COLO668 (cell line): ENCODE results near the gene ANKS1A.
"Not testable (repeated sequence)": the region's sequence is repeated elsewhere in the genome, so short reads cannot be mapped to it uniquely, and the experiment has no call there.

ENCODE experiments used
- DNase-seq: peaks from one replicate; lab custom pipeline; 2025; ENCODE audit not compliant: unreplicated experiment; lab: John Stamatoyannopoulos, UW

Gene ANKS1A

DNA sequence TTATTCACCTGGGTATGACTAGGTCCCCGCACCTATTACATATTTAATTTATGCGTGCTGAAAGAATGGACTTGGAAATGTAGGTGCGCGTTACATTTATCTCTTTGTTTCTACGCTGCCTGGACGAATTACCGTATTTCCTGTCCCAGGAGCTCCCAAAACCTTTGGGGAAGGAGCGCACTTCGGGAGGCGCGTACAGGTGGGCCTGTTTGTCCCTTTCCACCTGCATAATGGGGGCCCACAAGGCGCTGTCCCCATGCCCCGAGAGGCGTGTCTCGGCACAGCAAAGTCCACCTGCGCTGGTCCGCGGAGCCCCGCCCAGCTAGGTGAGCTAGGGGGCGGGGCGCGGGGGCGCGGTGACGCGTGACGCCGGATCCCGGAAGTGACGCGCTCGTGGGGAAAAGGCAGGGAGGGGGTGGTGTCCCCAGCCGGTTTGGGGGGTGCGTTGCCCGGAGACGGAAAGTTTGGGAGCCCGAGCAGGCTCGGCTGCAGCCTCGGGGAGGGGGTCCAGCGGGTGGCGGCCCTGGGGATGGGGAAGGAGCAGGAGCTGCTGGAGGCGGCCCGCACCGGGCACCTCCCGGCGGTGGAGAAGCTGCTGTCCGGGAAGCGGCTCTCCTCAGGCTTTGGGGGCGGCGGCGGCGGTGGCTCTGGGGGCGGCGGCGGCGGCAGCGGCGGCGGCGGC, at the start of gene ANKS1A:
ANKS1A (plus strand) TSS at position 382 of the 682 bp plus-strand sequence; CDS start at position 530, 148 bp downstream.
- DNase-seq: peak; percentile 87

DNA sequence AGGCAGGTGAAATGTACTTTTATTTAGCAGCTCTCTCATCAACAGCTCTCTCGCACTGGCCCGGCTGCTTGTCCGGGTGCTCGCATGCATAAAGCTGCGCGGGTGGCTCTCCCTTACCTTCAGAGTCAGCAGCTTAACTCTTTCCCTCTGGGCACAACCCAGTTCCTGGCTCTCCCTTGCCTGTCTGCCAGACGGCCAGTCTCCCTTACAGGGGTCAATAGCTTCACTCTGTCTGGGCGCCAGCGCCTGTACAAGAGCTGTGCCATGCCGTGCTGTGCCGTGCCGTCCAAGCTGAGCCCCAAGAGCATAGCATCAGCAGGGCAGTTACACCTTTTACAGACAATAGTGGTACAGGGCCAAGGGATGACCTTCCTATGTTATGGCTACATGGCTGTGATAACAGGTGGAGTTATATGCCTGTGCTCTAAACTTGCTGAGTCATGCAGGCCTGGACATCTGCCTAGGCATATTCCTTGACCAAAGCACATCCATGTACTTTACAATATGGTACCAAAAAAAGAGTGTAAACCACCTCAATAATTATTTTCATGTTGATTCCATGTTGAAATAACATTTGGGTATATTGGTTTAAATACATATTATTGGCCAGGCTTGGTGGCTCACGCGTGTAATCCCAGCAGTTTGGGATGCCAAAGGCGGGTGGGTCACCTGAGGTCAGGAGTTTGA, 49.2 kb upstream of the ANKS1A start:
- DNase-seq: no peak

GRCh38 chr6:34849066-34849465, 40.0 kb upstream of the ANKS1A start:
- DNase-seq: not testable (repeated sequence)

GRCh38 chr6:34851361-34851760, 37.7 kb upstream of the ANKS1A start:
- DNase-seq: no peak

DNA sequence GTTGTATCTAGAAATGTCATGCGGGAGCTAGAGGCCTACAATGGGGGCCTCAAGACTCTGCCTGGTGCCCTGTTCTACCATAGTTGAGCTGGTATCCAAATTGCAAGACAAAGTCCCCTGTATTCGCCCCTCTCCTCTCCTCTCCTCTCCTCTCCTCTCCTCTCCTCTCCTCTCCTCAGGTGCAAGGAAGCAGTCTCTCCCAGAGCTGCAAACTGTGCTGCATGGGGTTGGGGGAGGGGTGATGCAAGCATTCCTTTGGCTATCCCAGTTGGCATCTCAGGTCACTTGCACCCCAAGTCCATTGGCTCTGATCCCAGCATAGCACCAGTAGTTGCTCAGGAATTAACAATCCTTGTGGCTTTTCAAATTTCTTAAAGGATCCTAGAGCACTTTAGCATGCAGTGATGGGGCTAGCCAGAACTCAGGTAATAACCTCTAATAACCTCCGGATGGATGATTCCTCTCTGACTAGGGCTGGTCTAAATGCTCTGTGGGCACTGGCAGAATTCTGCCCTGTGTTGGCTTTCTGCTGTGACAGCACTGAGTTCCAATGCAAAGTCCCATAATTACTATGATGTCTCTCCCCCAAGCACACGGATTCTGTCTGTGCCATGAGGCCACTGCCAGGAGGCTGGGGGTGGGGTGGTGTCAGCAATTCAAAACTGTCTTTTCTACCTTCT, 36.5 kb upstream of the ANKS1A start:
- no peak for DNase-seq

GRCh38 chr6:34855463-34855862, 33.6 kb upstream of the ANKS1A start:
- no peak for DNase-seq

- DNase-seq: no peak
Measured at GRCh38 chr6:34858681-34859080, 30.4 kb upstream of the ANKS1A start.

GRCh38 chr6:34859951-34860350, 29.1 kb upstream of the ANKS1A start:
- no peak for DNase-seq

DNA sequence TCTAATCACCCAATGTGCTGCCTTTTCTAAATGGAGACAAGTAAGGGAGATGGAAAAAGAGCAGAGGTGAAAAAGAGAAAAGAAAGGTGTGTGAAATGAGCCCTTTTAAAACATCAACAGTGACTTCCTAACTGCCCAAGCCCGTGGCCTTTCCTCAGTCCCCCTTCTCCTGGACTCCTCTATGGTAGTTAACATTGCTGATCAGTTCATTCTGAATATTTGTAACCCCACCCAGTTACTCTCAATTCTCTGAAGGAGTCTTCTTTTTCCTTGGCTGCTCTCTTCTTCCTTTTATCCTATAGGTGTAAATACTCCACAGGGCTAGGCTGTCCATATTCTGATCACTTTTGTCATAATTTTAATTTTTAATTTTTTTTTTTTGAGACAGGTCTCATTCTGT, 28.3 kb upstream of the ANKS1A start:
- no peak for DNase-seq

DNA sequence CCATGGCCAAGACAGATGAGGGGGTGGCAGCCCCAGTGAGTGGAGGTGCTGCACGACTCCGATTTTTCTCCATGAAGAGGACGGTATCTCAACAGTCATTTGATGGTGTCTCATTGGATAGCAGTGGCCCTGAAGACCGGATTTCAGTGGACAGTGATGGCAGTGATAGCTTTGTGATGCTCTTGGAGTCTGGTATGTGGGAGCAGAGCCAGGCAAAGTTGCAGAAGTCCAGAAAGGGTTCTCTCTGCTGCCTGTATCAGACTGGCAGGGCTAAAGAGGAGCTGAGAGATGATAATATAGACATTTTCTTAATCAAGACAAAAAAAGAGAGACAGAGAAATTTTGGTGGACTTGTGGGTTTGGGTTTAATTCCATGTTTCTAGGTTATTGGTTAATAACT, 25.0 kb upstream of the ANKS1A start:
- DNase-seq: no peak

- DNase-seq: no peak
Measured at GRCh38 chr6:34865107-34865506, 23.9 kb upstream of the ANKS1A start.

GRCh38 chr6:34866509-34866908, 22.5 kb upstream of the ANKS1A start:
- no peak for DNase-seq

DNA sequence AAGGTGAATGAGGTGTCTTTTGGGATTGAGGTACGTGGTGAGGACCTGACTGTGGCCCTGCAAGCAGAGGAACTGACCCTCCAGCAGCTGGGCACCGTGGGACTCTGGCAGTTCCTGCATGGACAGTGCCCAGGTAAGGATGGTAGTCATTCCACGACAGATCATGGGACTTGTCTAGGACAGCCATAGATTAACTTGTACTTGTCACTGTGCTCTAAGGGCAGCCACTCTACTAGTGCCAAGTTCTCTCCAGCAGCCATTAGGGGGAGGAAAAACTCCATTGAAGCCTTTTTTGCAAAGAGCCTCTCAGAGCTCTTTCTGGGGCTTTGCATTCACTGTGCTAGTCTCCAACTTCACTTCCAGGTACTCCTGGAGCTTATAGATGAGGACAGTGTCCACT, 21.6 kb upstream of the ANKS1A start:
- no peak for DNase-seq

DNA sequence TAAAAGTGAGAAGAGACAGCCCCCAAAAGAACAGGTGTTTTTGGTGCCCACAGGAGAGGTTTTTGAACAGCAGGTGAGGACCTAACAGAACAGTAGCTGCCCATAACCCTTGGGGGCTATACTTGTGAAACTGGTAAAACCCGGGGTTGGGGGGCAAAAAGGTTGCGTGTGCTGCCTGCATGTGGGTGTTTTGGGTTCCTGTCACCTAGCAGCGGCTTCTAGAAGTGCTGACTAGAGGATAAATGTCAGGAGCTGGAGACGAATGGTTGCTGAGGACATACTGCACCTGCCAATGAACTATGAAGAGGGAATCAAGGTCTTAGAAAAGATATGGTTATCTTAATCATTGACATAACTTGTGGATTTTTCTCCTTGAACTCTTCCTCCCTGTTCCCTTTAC, 17.2 kb upstream of the ANKS1A start:
- no peak for DNase-seq

GRCh38 chr6:34872332-34872731, 16.7 kb upstream of the ANKS1A start:
- DNase-seq: no peak

- no peak for DNase-seq
Measured at GRCh38 chr6:34875292-34876213, 13.5 kb upstream of the ANKS1A start.

- DNase-seq: no peak
Measured at GRCh38 chr6:34876472-34876871, 12.6 kb upstream of the ANKS1A start.

- no peak for DNase-seq
Measured at GRCh38 chr6:34877259-34877658, 11.8 kb upstream of the ANKS1A start.

DNA sequence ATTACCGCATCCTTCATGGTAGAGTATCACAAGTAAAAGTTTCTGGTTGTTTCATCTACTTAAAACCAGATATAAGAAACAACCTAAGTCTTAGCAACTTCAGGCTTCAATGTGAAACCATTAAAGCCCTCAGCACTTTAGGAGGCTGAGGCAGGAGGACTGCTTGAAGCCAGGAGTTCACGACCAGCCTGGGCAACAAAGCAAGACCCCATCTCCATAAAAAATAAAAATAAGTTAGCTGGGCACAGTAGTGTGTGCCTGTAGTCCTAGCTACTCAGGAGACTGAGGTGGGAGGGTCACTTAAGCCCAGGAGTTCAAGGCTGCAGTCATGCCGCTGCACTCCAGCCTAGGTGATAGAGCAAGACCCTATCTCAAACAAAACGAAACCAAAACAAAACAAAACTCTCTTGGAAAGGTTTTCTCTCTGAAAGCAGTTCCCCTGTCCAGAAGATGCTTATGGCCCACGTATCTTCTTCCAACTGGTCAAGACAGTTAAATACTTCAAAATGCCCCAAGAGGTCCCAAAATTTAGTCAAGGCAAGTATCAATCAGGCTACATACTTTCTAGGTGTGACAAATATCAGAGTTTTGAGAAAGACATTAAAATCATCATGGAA, 11.1 kb upstream of the ANKS1A start:
- DNase-seq: no peak

- not testable (repeated sequence) for DNase-seq
Measured at GRCh38 chr6:34884073-34884472, 5.0 kb upstream of the ANKS1A start.

GRCh38 chr6:34884996-34885395, 4.1 kb upstream of the ANKS1A start:
- no peak for DNase-seq
